Neural progenitor cell (in vitro differentiated cells): ENCODE measurements around the gene ZDHHC13.

Source experiments
- EZH2 ChIP-seq: fragments of 200-600 bp; sonication (generic); IDR thresholded peaks from 2 replicates; pipeline ENCODE4 v1.6.1; 2017; ENCODE audit warnings: antibody characterized with exemption, mild to moderate bottlenecking, moderate library complexity
- TF ChIP-seq, protein P1 (sequence below): fragments of 200-600 bp; sonication (generic); IDR thresholded peaks from 2 replicates; pipeline ENCODE4 v1.5.1; 2017; ENCODE audit warnings: antibody characterized with exemption, mild to moderate bottlenecking

DNA sequence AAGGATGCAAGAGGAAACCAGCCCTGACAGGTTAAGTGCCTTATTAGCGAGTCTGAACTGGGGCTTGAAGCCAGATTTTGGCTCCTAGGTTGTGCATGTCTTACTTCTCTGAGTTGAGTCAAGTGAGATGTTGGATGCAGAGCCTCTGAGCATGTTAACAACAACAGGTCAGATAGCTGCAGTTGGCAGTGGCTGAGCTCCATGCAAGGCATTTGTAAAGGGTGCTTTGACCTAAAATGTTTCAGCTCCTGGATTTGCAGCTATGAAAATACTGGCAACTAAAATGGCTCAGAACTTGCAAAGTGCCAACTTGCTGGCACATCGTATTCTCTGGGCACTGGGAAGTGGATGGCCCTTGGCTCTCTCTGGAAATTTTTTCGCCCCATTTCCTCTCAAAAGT is 101.2 kb downstream of the ZDHHC13 start:
- TF ChIP-seq, protein P1, sequence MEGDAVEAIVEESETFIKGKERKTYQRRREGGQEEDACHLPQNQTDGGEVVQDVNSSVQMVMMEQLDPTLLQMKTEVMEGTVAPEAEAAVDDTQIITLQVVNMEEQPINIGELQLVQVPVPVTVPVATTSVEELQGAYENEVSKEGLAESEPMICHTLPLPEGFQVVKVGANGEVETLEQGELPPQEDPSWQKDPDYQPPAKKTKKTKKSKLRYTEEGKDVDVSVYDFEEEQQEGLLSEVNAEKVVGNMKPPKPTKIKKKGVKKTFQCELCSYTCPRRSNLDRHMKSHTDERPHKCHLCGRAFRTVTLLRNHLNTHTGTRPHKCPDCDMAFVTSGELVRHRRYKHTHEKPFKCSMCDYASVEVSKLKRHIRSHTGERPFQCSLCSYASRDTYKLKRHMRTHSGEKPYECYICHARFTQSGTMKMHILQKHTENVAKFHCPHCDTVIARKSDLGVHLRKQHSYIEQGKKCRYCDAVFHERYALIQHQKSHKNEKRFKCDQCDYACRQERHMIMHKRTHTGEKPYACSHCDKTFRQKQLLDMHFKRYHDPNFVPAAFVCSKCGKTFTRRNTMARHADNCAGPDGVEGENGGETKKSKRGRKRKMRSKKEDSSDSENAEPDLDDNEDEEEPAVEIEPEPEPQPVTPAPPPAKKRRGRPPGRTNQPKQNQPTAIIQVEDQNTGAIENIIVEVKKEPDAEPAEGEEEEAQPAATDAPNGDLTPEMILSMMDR, result no peak
- no peak for TF ChIP-seq EZH2
